Endometrial microvascular endothelial cells (primary cell): ENCODE measurements around the gene NDRG2. TPM values are rescaled to one million over a fixed set of nuclear protein-coding genes. Genes with fewer than 3 reads are reported as not detected.
"Not testable (repeated sequence)": the region's sequence is repeated elsewhere in the genome, so short reads cannot be mapped to it uniquely, and the experiment has no call there.

Experiments used
- in situ Hi-C: cut with HindIII; loops from 2 replicates; pipeline ENCODE4 v1.10.0; 2017; ENCODE audit warnings: low sequenced_read_pairs, low pct_unique_long_range_greater_than_20kb; ENCODE audit errors: inconsistent ontology term
- total RNA-seq: library from RNA; depleted of rRNA; stranded (reverse); fragments of >200 nt; gene quantifications from one replicate; pipeline ENCODE4 v1.2.3, GENCODE V29; 2015; ENCODE audit errors: inconsistent ontology term

NDRG2 gene
- total RNA-seq, 1 donor from 2014 or later = not detected

GRCh38 chr14:21057803-21058675, 33.2 kb upstream of the NDRG2 start, which contains the start of gene RNASE8:
RNASE8 (plus strand) TSS chr14:21057822; CDS start chr14:21057893, 71 bp downstream.
- in situ Hi-C loops = no loop called here

GRCh38 chr14:21056520-21057163, 31.8 kb upstream of the NDRG2 start:
- in situ Hi-C loops = no loop called here

- in situ Hi-C loops = no loop called here
Measured at GRCh38 chr14:21055432-21056117, 30.7 kb upstream of the NDRG2 start.

- in situ Hi-C loops = no loop called here
Measured at GRCh38 chr14:21054768-21055145, 29.9 kb upstream of the NDRG2 start.

GRCh38 chr14:21054123-21054767, 29.4 kb upstream of the NDRG2 start:
- in situ Hi-C loops = no loop called here

- in situ Hi-C loops = no loop called here
Measured at GRCh38 chr14:21053184-21054122, 28.6 kb upstream of the NDRG2 start.

GRCh38 chr14:21050597-21050996, 25.7 kb upstream of the NDRG2 start:
- in situ Hi-C loops = no loop called here

GRCh38 chr14:21049271-21049673, 24.4 kb upstream of the NDRG2 start:
- in situ Hi-C loops = no loop called here

GRCh38 chr14:21048638-21049037, 23.8 kb upstream of the NDRG2 start:
- in situ Hi-C loops = no loop called here

- in situ Hi-C loops = no loop called here
Measured at GRCh38 chr14:21047378-21047781, 22.5 kb upstream of the NDRG2 start.

GRCh38 chr14:21043974-21044618, 19.2 kb upstream of the NDRG2 start:
- in situ Hi-C loops = no loop called here

GRCh38 chr14:21043387-21043973, 18.6 kb upstream of the NDRG2 start:
- in situ Hi-C loops = no loop called here

GRCh38 chr14:21042918-21043317, 18.1 kb upstream of the NDRG2 start:
- in situ Hi-C loops = no loop called here

GRCh38 chr14:21041676-21042433, 17.0 kb upstream of the NDRG2 start, which contains the start of gene RNASE7:
RNASE7 (plus strand) TSS chr14:21042362; CDS start chr14:21042993, 631 bp downstream.
- in situ Hi-C loops = no loop called here

GRCh38 chr14:21040941-21041340, 16.1 kb upstream of the NDRG2 start:
- in situ Hi-C loops = not testable (repeated sequence)

GRCh38 chr14:21040370-21040925, 15.6 kb upstream of the NDRG2 start:
- in situ Hi-C loops = no loop called here
